Neural progenitor cell (in vitro differentiated cells): ENCODE data around the gene ETV6.

ENCODE experiments used
- CTCF ChIP-seq: fragments of 200-600 bp; sonication (generic); IDR thresholded peaks from 2 replicates; pipeline ENCODE4 v1.5.1; 2017; ENCODE audit warnings: antibody characterized with exemption, mild to moderate bottlenecking
- EZH2 ChIP-seq: fragments of 200-600 bp; sonication (generic); IDR thresholded peaks from 2 replicates; pipeline ENCODE4 v1.6.1; 2017; ENCODE audit warnings: antibody characterized with exemption, mild to moderate bottlenecking, moderate library complexity
- EZH2phosphoT487 ChIP-seq: fragments of 200-600 bp; sonication (generic); IDR thresholded peaks from 2 replicates; pipeline ENCODE4 v1.6.1; 2017; ENCODE audit warnings: antibody characterized with exemption

- TF ChIP-seq CTCF (no peak), EZH2 (no peak), EZH2phosphoT487 (no peak)
These were observed 81.5 kb downstream of the ETV6 start for GRCh38 chr12:11731042-11731357.
